Uterine smooth muscle cell (primary cell): Measurements from ENCODE around the gene ALDOC. TPM values are rescaled to one million over a fixed set of nuclear protein-coding genes. Genes with fewer than 3 reads are reported as not detected.

Source experiments
- total RNA-seq: library from RNA; depleted of rRNA; stranded (reverse); fragments of >200 nt; gene quantifications from 2 replicates; pipeline ENCODE4 v1.2.3, GENCODE V29; 2014

ALDOC gene
- total RNA-seq, result 56.9 and 110 TPM in 2 replicates

GRCh38 chr17:28576758-28577465, at the start of gene ALDOC:
Gene ALDOC (minus strand): TSS chr17:28576895. CDS start chr17:28575532, 1,363 bp downstream.

GRCh38 chr17:28613931-28614381, 37.3 kb upstream of the ALDOC start, which contains the start of gene RSKR:
Gene RSKR (minus strand): TSS chr17:28614185. CDS start chr17:28614161, 24 bp downstream.

GRCh38 chr17:28598799-28599310, 22.2 kb upstream of the ALDOC start, which contains the start of gene SPAG5:
Gene SPAG5 (minus strand): TSS chr17:28599025. CDS start chr17:28598946, 79 bp downstream.

DNA sequence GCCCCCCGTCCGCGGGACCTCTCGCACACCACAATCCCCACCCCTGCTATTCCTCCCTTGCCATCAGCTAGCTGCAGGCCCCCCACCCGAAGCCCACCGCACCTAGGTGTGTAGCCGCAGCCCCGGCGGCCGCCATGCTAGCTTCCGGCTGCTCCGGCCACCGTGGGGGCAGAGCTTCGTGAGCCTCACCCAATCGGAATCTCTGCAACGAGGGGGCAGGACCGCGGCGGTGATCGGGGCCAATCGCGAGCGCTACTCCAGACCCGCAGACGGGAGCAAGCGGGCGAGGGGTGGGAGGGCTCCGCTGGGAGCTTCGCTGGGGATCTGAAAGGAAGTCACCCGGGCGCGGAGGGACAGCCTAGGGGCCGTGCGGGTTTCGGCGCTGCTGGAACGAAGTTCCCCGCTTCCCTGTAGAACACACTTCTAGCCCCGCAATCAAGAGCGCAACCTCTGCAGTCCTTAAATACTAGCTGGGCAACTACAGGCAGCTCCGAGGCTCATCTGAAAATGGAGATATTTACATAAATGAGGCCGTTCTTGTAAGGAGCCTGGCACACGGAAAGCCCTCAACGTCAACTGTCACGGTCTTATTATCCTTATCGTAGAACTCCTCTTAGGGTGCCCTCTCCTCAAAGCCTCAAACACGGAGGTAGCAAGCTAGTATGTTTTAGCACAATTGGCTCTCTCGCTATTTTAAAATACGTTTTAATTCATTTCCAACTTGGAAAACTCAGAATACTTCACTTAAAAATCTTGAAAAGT, 5.2 kb downstream of the ALDOC start, which contains the start of gene PIGS:
PIGS (minus strand) TSS at position 164 of the 762 bp plus-strand sequence; CDS start at position 136, 28 bp downstream.

GRCh38 chr17:28552176-28552999, 24.3 kb downstream of the ALDOC start, which contains the start of gene UNC119:
Gene UNC119 (minus strand): TSS chr17:28552624. CDS start chr17:28552557, 67 bp downstream.

Other genes with a start within 250 kb of the ALDOC start
- 40.8 and 52.0 TPM in 2 replicates for gene IFT20, start 241.4 kb downstream of the ALDOC start, total RNA-seq
- 15.9 and 17.7 TPM in 2 replicates for gene TNFAIP1, start 241.1 kb downstream of the ALDOC start, total RNA-seq
- 70.9 and 82.6 TPM in 2 replicates for gene POLDIP2, start 219.4 kb downstream of the ALDOC start, total RNA-seq
- not detected in 2 replicates for gene SEBOX, start 211.7 kb downstream of the ALDOC start, total RNA-seq
- gene VTN, start 206.6 kb downstream of the ALDOC start, total RNA-seq, result 0.11 and 0.12 TPM in 2 replicates
- gene SARM1, start 205.2 kb downstream of the ALDOC start, total RNA-seq, result 7.2 and 9.0 TPM in 2 replicates
- 3.1 and 5.5 TPM in 2 replicates for gene SLC46A1, start 170.7 kb downstream of the ALDOC start, total RNA-seq
- not detected in 2 replicates for gene SLC13A2, start 103.3 kb downstream of the ALDOC start, total RNA-seq
- gene FOXN1, start 70.5 kb downstream of the ALDOC start, total RNA-seq, result under 0.01 TPM in 1 of 2 replicates, not detected in the other
- 14.1 and 23.4 TPM in 2 replicates for gene UNC119, start 24.3 kb downstream of the ALDOC start, total RNA-seq
- gene PIGS, start 5.4 kb downstream of the ALDOC start, total RNA-seq, result 31.2 and 47.4 TPM in 2 replicates
- 30.0 and 101 TPM in 2 replicates for gene SPAG5, start 22.1 kb upstream of the ALDOC start, total RNA-seq
- gene RSKR, start 37.3 kb upstream of the ALDOC start, total RNA-seq, result 8.1 and 8.9 TPM in 2 replicates
- gene BLTP2, start 68.3 kb upstream of the ALDOC start, total RNA-seq, result 144 and 149 TPM in 2 replicates
- gene SDF2, start 85.0 kb upstream of the ALDOC start, total RNA-seq, result 42.5 and 44.0 TPM in 2 replicates
- 53.9 and 56.0 TPM in 2 replicates for gene SUPT6H, start 85.3 kb upstream of the ALDOC start, total RNA-seq
- 1.7 and 1.8 TPM in 2 replicates for gene PROCA1, start 135.0 kb upstream of the ALDOC start, total RNA-seq
- gene RAB34, start 141.0 kb upstream of the ALDOC start, total RNA-seq, result 172 and 176 TPM in 2 replicates
- 638 and 677 TPM in 2 replicates for gene RPL23A, start 143.1 kb upstream of the ALDOC start, total RNA-seq
- gene TLCD1, start 149.3 kb upstream of the ALDOC start, total RNA-seq, result 2.0 and 3.8 TPM in 2 replicates
- 3.0 and 3.5 TPM in 2 replicates for gene NEK8, start 151.9 kb upstream of the ALDOC start, total RNA-seq
- 13.4 and 30.5 TPM in 2 replicates for gene TRAF4, start 167.1 kb upstream of the ALDOC start, total RNA-seq